SU-DHL-6 (cell line): ENCODE data around the gene LRRC14B.

ENCODE experiments used
- CTCF ChIP-seq: fragments of 200-600 bp; sonication (generic); IDR thresholded peaks from one replicate; pipeline ENCODE4 v1.5.1; 2017; ENCODE audit warnings: antibody characterized with exemption, mild to moderate bottlenecking, low read length, moderate library complexity; ENCODE audit not compliant: insufficient read depth, poor library complexity, severe bottlenecking
- EZH2phosphoT487 ChIP-seq: fragments of 200-600 bp; sonication (generic), shearing (Covaris generic); conservative IDR thresholded peaks from 2 replicates; pipeline ENCODE4 v1.6.1; 2018; ENCODE audit warnings: mild to moderate bottlenecking, antibody characterized with exemption, low read length, moderate library complexity, mixed read lengths

GRCh38 chr5:185095-186070 lies 5.9 kb upstream of the LRRC14B start:
- TF ChIP-seq CTCF (no peak), EZH2phosphoT487 (no peak)
